H1 (cell line): ENCODE results near the gene CPLANE1. TPM values are rescaled to one million over a fixed set of nuclear protein-coding genes. Genes with fewer than 3 reads are reported as not detected.

Experiments
- CREB1 ChIP-seq: IDR thresholded peaks from 2 replicates; pipeline ENCODE4 v1.6.1; 2012; ENCODE audit warnings: inconsistent platforms
- GABPA ChIP-seq: IDR thresholded peaks from 2 replicates; pipeline ENCODE4 v1.6.1; 2011; ENCODE audit warnings: mild to moderate bottlenecking, low read length, moderate library complexity, borderline replicate concordance; ENCODE audit not compliant: insufficient read depth
- MAX ChIP-seq: IDR thresholded peaks from 2 replicates; pipeline ENCODE4 v1.6.1; 2012; ENCODE audit warnings: inconsistent platforms
- PHF8 ChIP-seq: fragments of 200-600 bp; sonication (generic); conservative IDR thresholded peaks from 2 replicates; pipeline ENCODE4 v1.7.1; 2012; ENCODE audit warnings: low read depth, mild to moderate bottlenecking, inconsistent platforms, low read length, moderate library complexity
- POU5F1 ChIP-seq: IDR thresholded peaks from 2 replicates; pipeline ENCODE4 v1.6.1; 2011; ENCODE audit warnings: low read depth, mild to moderate bottlenecking, low read length, moderate library complexity
- RBBP5 ChIP-seq: IDR thresholded peaks from 2 replicates; pipeline ENCODE4 v1.7.1; 2012; ENCODE audit warnings: low read depth, mild to moderate bottlenecking, inconsistent platforms, low read length, moderate library complexity, borderline replicate concordance
- SIN3A ChIP-seq, 2 experiments: IDR thresholded peaks in 1 of 2; conservative IDR thresholded peaks in 1 of 2; 2 replicates each; pipeline ENCODE4 v1.6.1; 2011 to 2012; ENCODE audit warnings: low read length in 2 of 2, improper control_type of control experiment in 1 of 2, low read depth in 1 of 2, mild to moderate bottlenecking in 1 of 2
- SP1 ChIP-seq: IDR thresholded peaks from 2 replicates; pipeline ENCODE4 v1.6.1; 2011; ENCODE audit warnings: low read depth, low read length
- polyA plus RNA-seq, 7 experiments: library from polyadenylated mRNA; depleted of rRNA in 3 of 7; stranded (reverse) in 5 of 7; unstranded in 2 of 7; fragments of >200 nt in 5 of 7; fragments of 200-250 nt in 2 of 7; gene quantifications; 1 replicate in 5 of 7; 2 replicates in 1 of 7; 4 replicates in 1 of 7; pipeline versions ENCODE4 v1.2.1 to v1.2.3, GENCODE V29; 2011 to 2013; ENCODE audit warnings: missing spikeins in 2 of 7, mixed read lengths in 2 of 7
- total RNA-seq: library from RNA; stranded (reverse); fragmentation: NEBNext Ultra II Directional; extraction: Animal tissue kit (Norgen Biotek cat#: 25700); gene quantifications from 2 replicates; pipeline ENCODE4 v1.2.1, GENCODE V29; 2021
- TF ChIP-seq, protein P1 (sequence below): fragments of 300-600 bp; sonication (generic); IDR thresholded peaks from 2 replicates; pipeline ENCODE4 v1.7.1; 2012; ENCODE audit warnings: low read length, moderate library complexity, mild to moderate bottlenecking, inconsistent platforms; ENCODE audit not compliant: insufficient replicate concordance
- TF ChIP-seq, protein P2 (sequence below): IDR thresholded peaks from 2 replicates; pipeline ENCODE4 v1.6.1; 2012; ENCODE audit warnings: low read length, inconsistent platforms

CPLANE1 gene
- total and polyA plus RNA-seq, 2 of the 8 experiments (the other 6 are each of a cell fraction or from before 2014, with no cell fraction given): 2.2 to 8.8 TPM

- TF ChIP-seq, protein P1, sequence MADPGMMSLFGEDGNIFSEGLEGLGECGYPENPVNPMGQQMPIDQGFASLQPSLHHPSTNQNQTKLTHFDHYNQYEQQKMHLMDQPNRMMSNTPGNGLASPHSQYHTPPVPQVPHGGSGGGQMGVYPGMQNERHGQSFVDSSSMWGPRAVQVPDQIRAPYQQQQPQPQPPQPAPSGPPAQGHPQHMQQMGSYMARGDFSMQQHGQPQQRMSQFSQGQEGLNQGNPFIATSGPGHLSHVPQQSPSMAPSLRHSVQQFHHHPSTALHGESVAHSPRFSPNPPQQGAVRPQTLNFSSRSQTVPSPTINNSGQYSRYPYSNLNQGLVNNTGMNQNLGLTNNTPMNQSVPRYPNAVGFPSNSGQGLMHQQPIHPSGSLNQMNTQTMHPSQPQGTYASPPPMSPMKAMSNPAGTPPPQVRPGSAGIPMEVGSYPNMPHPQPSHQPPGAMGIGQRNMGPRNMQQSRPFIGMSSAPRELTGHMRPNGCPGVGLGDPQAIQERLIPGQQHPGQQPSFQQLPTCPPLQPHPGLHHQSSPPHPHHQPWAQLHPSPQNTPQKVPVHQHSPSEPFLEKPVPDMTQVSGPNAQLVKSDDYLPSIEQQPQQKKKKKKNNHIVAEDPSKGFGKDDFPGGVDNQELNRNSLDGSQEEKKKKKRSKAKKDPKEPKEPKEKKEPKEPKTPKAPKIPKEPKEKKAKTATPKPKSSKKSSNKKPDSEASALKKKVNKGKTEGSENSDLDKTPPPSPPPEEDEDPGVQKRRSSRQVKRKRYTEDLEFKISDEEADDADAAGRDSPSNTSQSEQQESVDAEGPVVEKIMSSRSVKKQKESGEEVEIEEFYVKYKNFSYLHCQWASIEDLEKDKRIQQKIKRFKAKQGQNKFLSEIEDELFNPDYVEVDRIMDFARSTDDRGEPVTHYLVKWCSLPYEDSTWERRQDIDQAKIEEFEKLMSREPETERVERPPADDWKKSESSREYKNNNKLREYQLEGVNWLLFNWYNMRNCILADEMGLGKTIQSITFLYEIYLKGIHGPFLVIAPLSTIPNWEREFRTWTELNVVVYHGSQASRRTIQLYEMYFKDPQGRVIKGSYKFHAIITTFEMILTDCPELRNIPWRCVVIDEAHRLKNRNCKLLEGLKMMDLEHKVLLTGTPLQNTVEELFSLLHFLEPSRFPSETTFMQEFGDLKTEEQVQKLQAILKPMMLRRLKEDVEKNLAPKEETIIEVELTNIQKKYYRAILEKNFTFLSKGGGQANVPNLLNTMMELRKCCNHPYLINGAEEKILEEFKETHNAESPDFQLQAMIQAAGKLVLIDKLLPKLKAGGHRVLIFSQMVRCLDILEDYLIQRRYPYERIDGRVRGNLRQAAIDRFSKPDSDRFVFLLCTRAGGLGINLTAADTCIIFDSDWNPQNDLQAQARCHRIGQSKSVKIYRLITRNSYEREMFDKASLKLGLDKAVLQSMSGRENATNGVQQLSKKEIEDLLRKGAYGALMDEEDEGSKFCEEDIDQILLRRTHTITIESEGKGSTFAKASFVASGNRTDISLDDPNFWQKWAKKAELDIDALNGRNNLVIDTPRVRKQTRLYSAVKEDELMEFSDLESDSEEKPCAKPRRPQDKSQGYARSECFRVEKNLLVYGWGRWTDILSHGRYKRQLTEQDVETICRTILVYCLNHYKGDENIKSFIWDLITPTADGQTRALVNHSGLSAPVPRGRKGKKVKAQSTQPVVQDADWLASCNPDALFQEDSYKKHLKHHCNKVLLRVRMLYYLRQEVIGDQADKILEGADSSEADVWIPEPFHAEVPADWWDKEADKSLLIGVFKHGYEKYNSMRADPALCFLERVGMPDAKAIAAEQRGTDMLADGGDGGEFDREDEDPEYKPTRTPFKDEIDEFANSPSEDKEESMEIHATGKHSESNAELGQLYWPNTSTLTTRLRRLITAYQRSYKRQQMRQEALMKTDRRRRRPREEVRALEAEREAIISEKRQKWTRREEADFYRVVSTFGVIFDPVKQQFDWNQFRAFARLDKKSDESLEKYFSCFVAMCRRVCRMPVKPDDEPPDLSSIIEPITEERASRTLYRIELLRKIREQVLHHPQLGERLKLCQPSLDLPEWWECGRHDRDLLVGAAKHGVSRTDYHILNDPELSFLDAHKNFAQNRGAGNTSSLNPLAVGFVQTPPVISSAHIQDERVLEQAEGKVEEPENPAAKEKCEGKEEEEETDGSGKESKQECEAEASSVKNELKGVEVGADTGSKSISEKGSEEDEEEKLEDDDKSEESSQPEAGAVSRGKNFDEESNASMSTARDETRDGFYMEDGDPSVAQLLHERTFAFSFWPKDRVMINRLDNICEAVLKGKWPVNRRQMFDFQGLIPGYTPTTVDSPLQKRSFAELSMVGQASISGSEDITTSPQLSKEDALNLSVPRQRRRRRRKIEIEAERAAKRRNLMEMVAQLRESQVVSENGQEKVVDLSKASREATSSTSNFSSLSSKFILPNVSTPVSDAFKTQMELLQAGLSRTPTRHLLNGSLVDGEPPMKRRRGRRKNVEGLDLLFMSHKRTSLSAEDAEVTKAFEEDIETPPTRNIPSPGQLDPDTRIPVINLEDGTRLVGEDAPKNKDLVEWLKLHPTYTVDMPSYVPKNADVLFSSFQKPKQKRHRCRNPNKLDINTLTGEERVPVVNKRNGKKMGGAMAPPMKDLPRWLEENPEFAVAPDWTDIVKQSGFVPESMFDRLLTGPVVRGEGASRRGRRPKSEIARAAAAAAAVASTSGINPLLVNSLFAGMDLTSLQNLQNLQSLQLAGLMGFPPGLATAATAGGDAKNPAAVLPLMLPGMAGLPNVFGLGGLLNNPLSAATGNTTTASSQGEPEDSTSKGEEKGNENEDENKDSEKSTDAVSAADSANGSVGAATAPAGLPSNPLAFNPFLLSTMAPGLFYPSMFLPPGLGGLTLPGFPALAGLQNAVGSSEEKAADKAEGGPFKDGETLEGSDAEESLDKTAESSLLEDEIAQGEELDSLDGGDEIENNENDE: no peak
- TF ChIP-seq, protein P2, sequence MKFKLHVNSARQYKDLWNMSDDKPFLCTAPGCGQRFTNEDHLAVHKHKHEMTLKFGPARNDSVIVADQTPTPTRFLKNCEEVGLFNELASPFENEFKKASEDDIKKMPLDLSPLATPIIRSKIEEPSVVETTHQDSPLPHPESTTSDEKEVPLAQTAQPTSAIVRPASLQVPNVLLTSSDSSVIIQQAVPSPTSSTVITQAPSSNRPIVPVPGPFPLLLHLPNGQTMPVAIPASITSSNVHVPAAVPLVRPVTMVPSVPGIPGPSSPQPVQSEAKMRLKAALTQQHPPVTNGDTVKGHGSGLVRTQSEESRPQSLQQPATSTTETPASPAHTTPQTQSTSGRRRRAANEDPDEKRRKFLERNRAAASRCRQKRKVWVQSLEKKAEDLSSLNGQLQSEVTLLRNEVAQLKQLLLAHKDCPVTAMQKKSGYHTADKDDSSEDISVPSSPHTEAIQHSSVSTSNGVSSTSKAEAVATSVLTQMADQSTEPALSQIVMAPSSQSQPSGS: no peak
- no peak for TF ChIP-seq POU5F1
- no peak for TF ChIP-seq MAX
- TF ChIP-seq SP1: no peak
- TF ChIP-seq CREB1: no peak
- TF ChIP-seq GABPA: no peak
- TF ChIP-seq RBBP5: no peak
- no peak for TF ChIP-seq PHF8
- TF ChIP-seq SIN3A (conservative IDR thresholded peaks at IDR 0.05 in 1 of 2, IDR thresholded peaks at IDR 0.05 in 1 of 2; ENCODE audit: low read depth in 1 of 2, low read length in 2 of 2): no peak
These were observed 2.1 kb downstream of the CPLANE1 start (continued) for GRCh38 chr5:37247036-37247435.
